ENCODE measurements around the gene UBA3.

Gene UBA3

DNA sequence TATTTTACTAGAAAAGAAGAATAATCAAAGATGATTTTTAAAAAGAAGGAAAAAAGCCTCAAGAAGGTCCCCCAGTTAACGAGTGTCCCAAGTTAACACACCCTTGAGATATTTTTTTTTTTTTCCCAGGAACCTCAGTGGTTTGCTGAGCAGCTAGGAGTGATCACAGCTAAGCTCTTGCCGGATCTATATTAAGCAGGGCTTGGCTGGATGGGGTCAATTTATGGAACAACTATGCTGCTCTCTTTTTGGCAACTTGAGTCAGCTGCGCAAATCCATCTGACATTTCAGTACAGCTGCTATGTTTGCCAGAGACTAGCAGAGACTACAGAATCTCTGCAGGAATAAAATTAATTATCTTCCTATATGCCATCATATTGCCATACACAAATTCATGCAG lies 42.2 kb upstream of the UBA3 start, which contains the start of gene LMOD3:
TSS of gene LMOD3 (minus strand) at position 193 of the 400 bp plus-strand sequence. CDS start 209 bp downstream, outside the sequence.
- peaks cover 3% of the 10 kb centered on the region for H3K4me1 ChIP-seq
- H3K27me3 ChIP-seq (ENCODE audit: control insufficient read depth, insufficient read depth, low read length) = no peaks in the 10 kb centered on the region
- no peaks in the 10 kb centered on the region for H3K9me3 ChIP-seq (ENCODE audit: control insufficient read depth, low read length)
- H3K79me2 ChIP-seq = no peaks in the 10 kb centered on the region
- TF ChIP-seq, protein P1, sequence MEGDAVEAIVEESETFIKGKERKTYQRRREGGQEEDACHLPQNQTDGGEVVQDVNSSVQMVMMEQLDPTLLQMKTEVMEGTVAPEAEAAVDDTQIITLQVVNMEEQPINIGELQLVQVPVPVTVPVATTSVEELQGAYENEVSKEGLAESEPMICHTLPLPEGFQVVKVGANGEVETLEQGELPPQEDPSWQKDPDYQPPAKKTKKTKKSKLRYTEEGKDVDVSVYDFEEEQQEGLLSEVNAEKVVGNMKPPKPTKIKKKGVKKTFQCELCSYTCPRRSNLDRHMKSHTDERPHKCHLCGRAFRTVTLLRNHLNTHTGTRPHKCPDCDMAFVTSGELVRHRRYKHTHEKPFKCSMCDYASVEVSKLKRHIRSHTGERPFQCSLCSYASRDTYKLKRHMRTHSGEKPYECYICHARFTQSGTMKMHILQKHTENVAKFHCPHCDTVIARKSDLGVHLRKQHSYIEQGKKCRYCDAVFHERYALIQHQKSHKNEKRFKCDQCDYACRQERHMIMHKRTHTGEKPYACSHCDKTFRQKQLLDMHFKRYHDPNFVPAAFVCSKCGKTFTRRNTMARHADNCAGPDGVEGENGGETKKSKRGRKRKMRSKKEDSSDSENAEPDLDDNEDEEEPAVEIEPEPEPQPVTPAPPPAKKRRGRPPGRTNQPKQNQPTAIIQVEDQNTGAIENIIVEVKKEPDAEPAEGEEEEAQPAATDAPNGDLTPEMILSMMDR (IDR thresholded peaks at IDR 0.05) = no peak
- H3K4me3 ChIP-seq (ENCODE audit: low read depth, low read length) = no peak within 1 kb of the TSS
- H3K27ac ChIP-seq = no peak within 1 kb of the TSS
- no peaks in the 10 kb centered on the region for H3K36me3 ChIP-seq (ENCODE audit: control insufficient read depth, insufficient read depth, low read length)
- H3K4me2 ChIP-seq (ENCODE audit: low read length) = no peak within 1 kb of the TSS
- H2AFZ ChIP-seq = peak within 1 kb of the TSS; percentile 3
- H3K9ac ChIP-seq = no peak within 1 kb of the TSS

DNA sequence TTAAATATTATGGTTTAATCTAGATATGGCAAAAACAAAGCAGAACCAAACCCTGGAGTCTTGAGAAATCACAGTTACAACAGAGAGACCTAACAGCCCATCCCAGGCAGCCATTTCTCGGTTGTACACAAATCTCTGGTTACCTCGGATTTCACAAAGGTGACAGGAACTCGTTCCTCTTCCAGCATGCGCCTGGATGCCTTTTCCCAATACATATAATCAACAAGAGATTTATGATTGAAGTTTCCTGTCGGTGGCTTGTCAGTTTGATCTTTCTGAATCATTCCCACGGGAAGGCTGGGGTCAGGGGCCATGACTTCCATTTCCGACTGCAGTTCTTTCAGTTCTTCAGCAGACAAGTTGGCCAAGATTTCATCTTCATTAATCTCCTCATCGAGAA lies 41.8 kb upstream of the UBA3 start:
- H3K79me2 ChIP-seq = no peaks in the 10 kb centered on the region
- peak overlapping the region; percentile 3 for H2AFZ ChIP-seq
- TF ChIP-seq, protein P1 (IDR thresholded peaks at IDR 0.05) = no peak
- H3K4me2 ChIP-seq (ENCODE audit: low read length) = no peak overlapping the region
- H3K27ac ChIP-seq = no peak overlapping the region
- no peak overlapping the region for H3K4me3 ChIP-seq (ENCODE audit: low read depth, low read length)
- peaks cover 3% of the 10 kb centered on the region for H3K4me1 ChIP-seq
- H3K36me3 ChIP-seq (ENCODE audit: control insufficient read depth, insufficient read depth, low read length) = no peaks in the 10 kb centered on the region
- H3K9me3 ChIP-seq (ENCODE audit: control insufficient read depth, low read length) = no peaks in the 10 kb centered on the region
- no peaks in the 10 kb centered on the region for H3K27me3 ChIP-seq (ENCODE audit: control insufficient read depth, insufficient read depth, low read length)
- H3K9ac ChIP-seq = no peak overlapping the region

DNA sequence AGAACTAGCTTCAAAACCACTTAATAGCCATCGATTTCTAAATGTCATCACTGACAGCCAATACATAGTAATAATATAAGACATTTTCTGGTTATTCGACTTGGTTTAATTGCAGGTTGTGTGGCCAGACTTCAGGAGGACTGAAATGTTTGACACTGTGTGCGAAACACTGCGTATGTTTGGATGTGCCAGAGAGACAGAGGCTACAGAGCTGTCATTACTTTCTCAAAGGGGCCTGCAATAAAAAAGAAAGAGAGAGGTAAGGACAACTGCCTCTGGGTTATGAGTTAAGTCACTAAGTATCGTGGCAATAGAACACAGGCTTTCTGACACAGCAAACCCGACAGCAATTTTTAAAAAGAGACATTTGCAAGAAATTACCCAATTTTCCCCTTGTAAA lies 41.3 kb upstream of the UBA3 start:
- Histone ChIP-seq H3K36me3 (ENCODE audit: control insufficient read depth, insufficient read depth, low read length) (no peaks in the 10 kb centered on the region), H3K4me3 (ENCODE audit: low read depth, low read length) (no peak overlapping the region), H3K4me1 (peaks cover 3% of the 10 kb centered on the region), H3K27me3 (ENCODE audit: control insufficient read depth, insufficient read depth, low read length) (no peaks in the 10 kb centered on the region), H3K79me2 (no peaks in the 10 kb centered on the region), H3K9me3 (ENCODE audit: control insufficient read depth, low read length) (no peaks in the 10 kb centered on the region), H3K27ac (no peak overlapping the region), H3K4me2 (ENCODE audit: low read length) (no peak overlapping the region), H3K9ac (no peak overlapping the region), H2AFZ (peak overlapping the region; percentile 3)
- TF ChIP-seq, protein P1 (IDR thresholded peaks at IDR 0.05) = no peak

DNA sequence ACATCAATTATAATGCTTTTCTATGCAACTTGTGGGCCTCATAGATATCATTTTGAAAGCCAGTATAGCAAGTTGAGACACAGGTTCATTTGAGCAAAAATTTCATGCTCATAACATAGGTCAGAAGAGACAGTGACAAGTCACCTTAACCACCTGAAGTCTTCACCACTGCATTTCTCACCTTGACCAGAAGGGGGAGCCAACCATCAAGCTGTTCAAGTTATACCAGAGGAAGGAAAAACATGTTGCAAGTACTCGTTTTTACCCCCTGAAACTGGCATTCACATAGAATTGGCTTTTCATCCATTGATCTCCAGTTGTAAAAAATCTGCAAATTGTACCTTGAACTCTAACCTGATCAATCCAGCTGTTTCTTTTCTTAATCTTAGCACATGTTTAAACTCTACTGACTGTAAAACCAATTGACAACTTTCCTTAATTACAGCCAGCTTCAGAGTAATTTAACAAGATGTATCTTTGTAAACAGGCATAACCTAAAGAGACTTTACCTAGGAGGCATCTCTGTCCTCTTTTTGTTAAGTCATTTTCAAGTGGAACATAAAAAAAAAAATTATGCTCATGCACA lies 40.8 kb upstream of the UBA3 start:
- H3K27ac ChIP-seq = no peak overlapping the region
- no peak overlapping the region for H3K9ac ChIP-seq
- H3K79me2 ChIP-seq = no peaks in the 10 kb centered on the region
- no peak overlapping the region for H3K4me2 ChIP-seq (ENCODE audit: low read length)
- H3K36me3 ChIP-seq (ENCODE audit: control insufficient read depth, insufficient read depth, low read length) = no peaks in the 10 kb centered on the region
- no peaks in the 10 kb centered on the region for H3K9me3 ChIP-seq (ENCODE audit: control insufficient read depth, low read length)
- TF ChIP-seq, protein P1 (IDR thresholded peaks at IDR 0.05) = peak; percentile 94
- no peaks in the 10 kb centered on the region for H3K27me3 ChIP-seq (ENCODE audit: control insufficient read depth, insufficient read depth, low read length)
- no peak overlapping the region for H3K4me3 ChIP-seq (ENCODE audit: low read depth, low read length)
- H3K4me1 ChIP-seq = peaks cover 3% of the 10 kb centered on the region
- H2AFZ ChIP-seq = peak overlapping the region; percentile 3

DNA sequence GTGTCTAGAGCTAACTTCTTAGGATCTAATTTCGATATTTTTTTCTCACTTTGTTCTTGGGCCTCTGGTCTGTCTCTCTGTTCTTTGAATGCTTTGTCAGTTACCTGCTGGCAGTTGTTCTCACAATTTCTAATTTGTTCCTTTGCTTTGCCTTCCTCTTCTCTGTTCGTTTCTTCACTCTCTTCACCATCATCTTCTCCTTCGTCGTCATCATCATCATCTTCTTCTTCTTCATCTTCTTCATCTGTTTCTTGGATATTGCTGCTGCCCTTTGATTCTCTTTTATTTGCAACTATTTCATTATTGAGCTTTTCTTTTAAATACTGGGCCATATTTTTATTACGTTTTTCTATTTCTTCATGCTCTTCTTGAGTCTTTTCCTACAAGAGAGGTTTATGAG lies 39.5 kb upstream of the UBA3 start:
- Histone ChIP-seq H3K4me2 (ENCODE audit: low read length) (no peak overlapping the region), H3K27ac (no peak overlapping the region), H3K4me3 (ENCODE audit: low read depth, low read length) (no peak overlapping the region), H2AFZ (no peak overlapping the region), H3K79me2 (no peaks in the 10 kb centered on the region), H3K36me3 (ENCODE audit: control insufficient read depth, insufficient read depth, low read length) (no peaks in the 10 kb centered on the region), H3K27me3 (ENCODE audit: control insufficient read depth, insufficient read depth, low read length) (no peaks in the 10 kb centered on the region), H3K4me1 (peaks cover 3% of the 10 kb centered on the region), H3K9me3 (ENCODE audit: control insufficient read depth, low read length) (no peaks in the 10 kb centered on the region), H3K9ac (no peak overlapping the region)
- TF ChIP-seq, protein P1 (IDR thresholded peaks at IDR 0.05) = no peak
